Loucy (cell line): ENCODE data around the gene AMHR2.

Experiments
- H2AFZ ChIP-seq: fragments of 200-600 bp; sonication (generic); 2 replicates; pipeline ENCODE4 v1.6.0; 2016; ENCODE audit warnings: antibody characterized with exemption, mild to moderate bottlenecking, low read length, moderate library complexity
- H3F3A ChIP-seq: fragments of 200-600 bp; 2 replicates; pipeline ENCODE4 v1.6.0; 2016; ENCODE audit warnings: antibody characterized with exemption, low read depth, mild to moderate bottlenecking
- H3K27me3 ChIP-seq: fragments of 200-600 bp; sonication (generic); 2 replicates; pipeline ENCODE4 v1.6.1; 2014; ENCODE audit warnings: low read length, mild to moderate bottlenecking; ENCODE audit not compliant: insufficient read depth, poor library complexity, severe bottlenecking
- H3K36me3 ChIP-seq: fragments of 200-600 bp; sonication (generic); 2 replicates; pipeline ENCODE4 v1.6.1; 2016; ENCODE audit warnings: low read length; ENCODE audit not compliant: insufficient read depth
- H3K4me1 ChIP-seq: fragments of 200-600 bp; sonication (generic); 2 replicates; pipeline ENCODE4 v1.5.1; 2014; ENCODE audit warnings: low read length, mild to moderate bottlenecking; ENCODE audit not compliant: insufficient read depth, poor library complexity, severe bottlenecking
- H3K4me2 ChIP-seq: fragments of 200-600 bp; sonication (generic); 2 replicates; pipeline ENCODE4 v1.6.0; 2014; ENCODE audit warnings: antibody characterized with exemption, low read length, low read depth, mild to moderate bottlenecking; ENCODE audit not compliant: poor library complexity, severe bottlenecking
- H3K4me3 ChIP-seq: fragments of 200-600 bp; sonication (generic); 2 replicates; pipeline ENCODE4 v1.5.1; 2014; ENCODE audit warnings: low read length, mild to moderate bottlenecking, mixed read lengths; ENCODE audit not compliant: poor library complexity, severe bottlenecking
- H3K79me2 ChIP-seq: fragments of 200-600 bp; sonication (generic); 2 replicates; pipeline ENCODE4 v1.6.1; 2014; ENCODE audit warnings: low read length; ENCODE audit not compliant: insufficient read depth
- H3K9ac ChIP-seq: fragments of 200-600 bp; sonication (generic); 2 replicates; pipeline ENCODE4 v1.6.0; 2014; ENCODE audit warnings: mild to moderate bottlenecking, low read depth, low read length, moderate library complexity; ENCODE audit not compliant: poor library complexity, severe bottlenecking
- H3K9me2 ChIP-seq: fragments of 200-600 bp; sonication (generic); replicated peaks from 2 replicates; pipeline ENCODE4 v1.6.1; 2016; ENCODE audit warnings: low read depth, low read length, mixed read lengths
- H3K9me3 ChIP-seq: fragments of 200-600 bp; sonication (generic); 2 replicates; pipeline ENCODE4 v1.6.1; 2014; ENCODE audit warnings: mild to moderate bottlenecking, antibody characterized with exemption, low read length, low read depth; ENCODE audit not compliant: insufficient read depth
- H4K20me1 ChIP-seq: fragments of 200-600 bp; sonication (generic); 2 replicates; pipeline ENCODE4 v1.6.0; 2014; ENCODE audit warnings: antibody characterized with exemption, low read length, mild to moderate bottlenecking; ENCODE audit not compliant: insufficient read depth, poor library complexity, severe bottlenecking
- CTCF ChIP-seq: fragments of 200-600 bp; sonication (generic); conservative IDR thresholded peaks from 2 replicates; pipeline ENCODE4 v1.5.1; 2014; ENCODE audit warnings: mild to moderate bottlenecking, antibody characterized with exemption, low read length
- EZH2phosphoT487 ChIP-seq: fragments of 200-600 bp; IDR thresholded peaks from 2 replicates; pipeline ENCODE4 v1.6.1; 2018; ENCODE audit warnings: antibody characterized with exemption, mild to moderate bottlenecking, moderate library complexity, borderline replicate concordance

AMHR2 gene

GRCh38 chr12:53465679-53466078, 42.0 kb downstream of the AMHR2 start:
- Histone ChIP-seq H3K9me3 (no peaks in the 10 kb centered on the region), H3K36me3 (peaks cover 100% of the 10 kb centered on the region), H3K79me2 (peaks cover 86% of the 10 kb centered on the region), H4K20me1 (peaks cover 90% of the 10 kb centered on the region), H3K4me2 (no peak overlapping the region), H3K27me3 (no peaks in the 10 kb centered on the region), H3K4me3 (no peak overlapping the region), H3K9me2 (no peaks in the 10 kb centered on the region), H2AFZ (no peak overlapping the region), H3F3A (peaks cover 3% of the 10 kb centered on the region), H3K4me1 (peaks cover 32% of the 10 kb centered on the region), H3K9ac (no peak overlapping the region)
- no peak for TF ChIP-seq CTCF

- H2AFZ ChIP-seq, result no peak overlapping the region
- H3K27me3 ChIP-seq, result no peaks in the 10 kb centered on the region
- H3K4me2 ChIP-seq, result no peak overlapping the region
- H3K36me3 ChIP-seq, result peaks cover 99% of the 10 kb centered on the region
- peaks cover 84% of the 10 kb centered on the region for H3K79me2 ChIP-seq
- TF ChIP-seq EZH2phosphoT487 (no peak), CTCF (no peak)
- H3K9me2 ChIP-seq, result no peaks in the 10 kb centered on the region
- H3K9me3 ChIP-seq, result no peaks in the 10 kb centered on the region
- peaks cover 86% of the 10 kb centered on the region for H4K20me1 ChIP-seq
- H3F3A ChIP-seq, result peaks cover 3% of the 10 kb centered on the region
- no peak overlapping the region for H3K9ac ChIP-seq
- H3K4me3 ChIP-seq, result no peak overlapping the region
- H3K4me1 ChIP-seq, result peaks cover 23% of the 10 kb centered on the region
Observed at GRCh38 chr12:53466640-53467039, 43.0 kb downstream of the AMHR2 start.

DNA sequence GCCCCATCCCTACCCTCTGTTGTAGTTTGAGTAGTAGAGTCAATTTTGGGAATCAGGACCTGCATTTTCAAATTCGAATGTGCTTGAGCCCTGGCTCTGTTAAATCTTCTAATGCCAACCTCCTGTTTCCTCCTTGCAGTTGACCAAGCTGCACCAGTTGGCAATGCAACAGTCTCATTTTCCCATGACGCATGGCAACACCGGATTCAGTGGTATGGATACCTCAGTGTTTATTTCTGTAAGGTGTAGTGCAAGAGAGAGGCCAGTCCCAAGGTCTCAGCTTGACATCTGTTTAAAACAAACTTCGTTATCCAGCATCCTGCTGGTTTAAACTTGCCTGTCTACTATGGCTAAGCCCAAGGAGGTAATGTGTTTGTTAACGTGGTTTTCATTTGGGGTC, 43.4 kb downstream of the AMHR2 start:
- H3K4me2 ChIP-seq, result no peak overlapping the region
- H2AFZ ChIP-seq, result no peak overlapping the region
- no peak overlapping the region for H3K9ac ChIP-seq
- H3K27me3 ChIP-seq, result no peaks in the 10 kb centered on the region
- peaks cover 86% of the 10 kb centered on the region for H4K20me1 ChIP-seq
- no peak overlapping the region for H3K4me3 ChIP-seq
- H3K9me3 ChIP-seq, result no peaks in the 10 kb centered on the region
- TF ChIP-seq EZH2phosphoT487 (no peak), CTCF (no peak)
- peaks cover 99% of the 10 kb centered on the region for H3K36me3 ChIP-seq
- peaks cover 3% of the 10 kb centered on the region for H3F3A ChIP-seq
- peaks cover 84% of the 10 kb centered on the region for H3K79me2 ChIP-seq
- peaks cover 19% of the 10 kb centered on the region for H3K4me1 ChIP-seq
- no peaks in the 10 kb centered on the region for H3K9me2 ChIP-seq
